Skeletal muscle tissue (tissue), 4 donors: ENCODE results near the gene ZMPSTE24. TPM values are rescaled to one million over a fixed set of nuclear protein-coding genes. Genes with fewer than 3 reads are reported as not detected.

Experiments
- H3K27ac ChIP-seq: one replicate; pipeline ENCODE4 v1.7.0; 2013; ENCODE audit warnings: mild to moderate bottlenecking, low read depth, low read length, inconsistent platforms
- H3K27me3 ChIP-seq, 3 donors: one replicate each; pipeline ENCODE4 v1.7.0; 2013; ENCODE audit warnings: low read length in 3 of 3; ENCODE audit not compliant: control insufficient read depth in 3 of 3, insufficient read depth in 3 of 3
- H3K36me3 ChIP-seq, 3 donors: one replicate each; pipeline ENCODE4 v1.7.0; 2013; ENCODE audit warnings: low read length in 3 of 3; ENCODE audit not compliant: control insufficient read depth in 3 of 3, insufficient read depth in 3 of 3
- H3K4me1 ChIP-seq, 3 donors: one replicate each; pipeline ENCODE4 v1.7.0; 2013; ENCODE audit warnings: low read length in 3 of 3, mild to moderate bottlenecking in 3 of 3; ENCODE audit not compliant: control insufficient read depth in 3 of 3, insufficient read depth in 3 of 3
- H3K4me3 ChIP-seq, 3 donors: one replicate each; pipeline ENCODE4 v1.7.0; 2013; ENCODE audit warnings: low read length in 3 of 3
- H3K9ac ChIP-seq, 3 donors: one replicate each; pipeline ENCODE4 v1.7.0; 2013; ENCODE audit warnings: low read length in 3 of 3, mild to moderate bottlenecking in 3 of 3, moderate library complexity in 2 of 3, low read depth in 1 of 3
- H3K9me3 ChIP-seq, 3 donors: one replicate each; pipeline ENCODE4 v1.7.0; 2013; ENCODE audit warnings: low read length in 3 of 3; ENCODE audit not compliant: control insufficient read depth in 3 of 3
- total RNA-seq: library from RNA; depleted of rRNA; stranded (reverse); fragments of >200 nt; gene quantifications from one replicate; pipeline ENCODE4 v1.2.3, GENCODE V29; 2014
- donor health status: Osteomylitis.

ZMPSTE24 gene
- total RNA-seq, 1 donor from 2014 or later: 33.4 TPM

DNA sequence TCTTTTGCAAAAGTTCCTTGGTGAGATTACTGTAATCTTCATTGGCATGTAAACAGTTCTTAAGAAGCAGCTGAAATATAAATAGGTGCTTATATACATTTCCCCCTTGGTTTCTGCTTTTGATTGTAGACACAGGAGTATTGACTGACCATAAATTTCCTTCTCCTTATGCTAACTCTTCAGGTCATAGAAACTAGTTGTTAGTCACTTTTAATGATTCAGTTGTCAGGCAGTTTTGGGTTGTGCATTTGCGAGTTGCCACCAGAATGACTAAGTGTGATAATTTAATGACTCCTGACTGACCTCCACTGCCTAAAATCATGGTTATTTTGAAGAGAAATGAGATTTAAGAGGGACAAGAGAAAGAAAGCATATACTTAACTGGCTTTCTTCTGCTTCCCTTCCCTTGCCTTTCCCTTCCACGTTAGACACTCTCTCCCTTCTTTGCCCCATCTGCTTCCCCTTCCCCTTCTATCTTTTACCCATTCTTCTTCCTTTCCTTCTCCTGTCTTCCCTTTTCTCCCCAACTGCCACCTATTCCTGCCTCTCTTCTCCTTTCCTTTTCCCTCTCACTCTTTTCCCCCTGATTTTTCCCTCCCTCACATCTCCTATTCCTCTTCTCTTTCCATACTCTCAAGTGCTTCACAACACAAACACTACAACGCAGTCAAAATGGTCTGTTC lies 12.3 kb downstream of the ZMPSTE24 start:
- H3K36me3 ChIP-seq: peaks cover 12 to 50% (median 28%) of the 10 kb centered on the region in 3 donors
- no peaks in the 10 kb centered on the region for H3K9me3 ChIP-seq
- no peak overlapping the region for H3K4me3 ChIP-seq
- H3K27me3 ChIP-seq: no peaks in the 10 kb centered on the region
- H3K27ac ChIP-seq: no peak overlapping the region
- H3K4me1 ChIP-seq: peaks cover 3 to 10% (median 4%) of the 10 kb centered on the region in 3 donors
- no peak overlapping the region for H3K9ac ChIP-seq

DNA sequence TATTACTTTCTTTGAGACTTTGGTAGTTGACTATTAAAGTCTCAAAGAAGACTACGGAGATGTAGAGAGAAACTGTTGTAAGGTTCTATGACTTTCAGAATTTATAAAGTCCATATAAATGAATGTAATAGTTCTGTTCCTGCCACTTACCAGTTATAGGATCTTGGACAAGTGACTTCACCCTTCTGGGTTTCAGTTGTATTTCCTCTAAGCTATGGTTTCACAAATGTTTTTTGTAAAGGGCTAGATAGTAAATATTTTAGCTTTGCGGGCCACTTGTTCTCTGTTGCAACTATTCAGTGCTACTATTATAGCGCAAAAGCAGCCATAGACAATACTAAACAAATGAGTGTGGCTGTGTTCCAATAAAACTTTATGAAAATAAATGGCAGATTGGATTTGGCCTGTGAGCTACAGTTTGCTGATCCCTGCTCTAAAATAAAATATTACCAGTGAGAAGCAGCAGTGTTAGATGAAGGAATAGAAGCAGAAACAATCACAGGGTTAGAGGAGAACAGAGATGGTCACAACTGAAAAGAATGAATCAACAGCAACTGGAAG lies 14.7 kb downstream of the ZMPSTE24 start:
- Histone ChIP-seq H3K4me3 (no peak overlapping the region), H3K9ac (no peak overlapping the region), H3K27ac (no peak overlapping the region), H3K9me3 (no peaks in the 10 kb centered on the region), H3K27me3 (no peaks in the 10 kb centered on the region), H3K36me3 (peaks cover 14 to 52% (median 28%) of the 10 kb centered on the region in 3 donors), H3K4me1 (peaks cover 6 to 7% (median 7%) of the 10 kb centered on the region in 3 donors)

DNA sequence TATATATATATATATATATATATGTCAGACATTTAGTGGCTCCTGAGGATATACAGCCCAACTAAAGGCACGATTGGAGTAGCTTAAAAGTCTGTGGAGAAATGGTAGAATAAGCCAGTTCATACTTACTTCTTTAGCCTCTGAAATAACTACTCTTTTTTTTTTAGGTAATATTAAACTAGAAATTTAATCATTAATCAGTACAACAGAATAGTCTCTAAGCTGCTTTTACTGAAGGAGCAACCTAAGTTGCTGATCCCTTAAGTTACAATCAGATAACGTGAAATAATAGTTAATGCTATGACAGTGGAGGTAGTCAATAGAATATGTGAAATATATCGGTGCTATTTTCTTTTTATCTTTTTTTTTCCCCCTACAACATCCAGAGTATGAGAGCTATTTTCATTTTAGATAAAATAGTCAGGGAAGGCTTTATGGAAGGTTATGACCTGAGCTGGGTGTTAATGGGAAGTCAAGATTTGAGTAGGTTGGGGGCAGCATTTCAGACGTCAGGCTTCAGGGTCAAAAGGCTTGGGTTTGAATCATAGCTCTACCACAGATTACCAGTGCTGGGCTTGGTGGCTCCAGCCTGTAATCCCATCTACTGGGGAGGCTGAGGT lies 15.6 kb downstream of the ZMPSTE24 start:
- H3K4me1 ChIP-seq: peaks cover 0 to 7% (median 7%) of the 10 kb centered on the region in 3 donors
- no peaks in the 10 kb centered on the region for H3K27me3 ChIP-seq
- H3K36me3 ChIP-seq: peaks cover 14 to 48% (median 28%) of the 10 kb centered on the region in 3 donors
- no peak overlapping the region for H3K9ac ChIP-seq
- H3K27ac ChIP-seq: no peak overlapping the region
- no peaks in the 10 kb centered on the region for H3K9me3 ChIP-seq
- no peak overlapping the region for H3K4me3 ChIP-seq

DNA sequence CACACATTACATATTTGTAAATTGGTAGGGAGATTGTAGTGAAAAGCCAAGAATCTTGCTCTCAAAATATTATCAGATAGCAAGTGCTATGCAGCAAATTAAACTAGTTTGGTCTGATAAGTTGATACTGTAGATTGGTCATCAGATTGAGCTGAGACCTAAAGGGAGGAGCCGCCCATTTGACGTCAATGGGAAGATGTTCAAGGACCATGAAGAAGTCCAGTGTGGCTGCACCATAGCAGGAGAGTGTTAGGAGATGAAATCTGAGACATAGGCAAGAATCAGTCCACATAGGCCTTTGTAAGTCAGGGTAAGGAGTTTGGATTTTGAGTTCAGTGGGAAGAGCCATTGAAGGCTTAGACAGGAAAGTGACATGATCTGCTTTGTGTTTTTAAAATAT lies 16.3 kb downstream of the ZMPSTE24 start:
- H3K27ac ChIP-seq: no peak overlapping the region

DNA sequence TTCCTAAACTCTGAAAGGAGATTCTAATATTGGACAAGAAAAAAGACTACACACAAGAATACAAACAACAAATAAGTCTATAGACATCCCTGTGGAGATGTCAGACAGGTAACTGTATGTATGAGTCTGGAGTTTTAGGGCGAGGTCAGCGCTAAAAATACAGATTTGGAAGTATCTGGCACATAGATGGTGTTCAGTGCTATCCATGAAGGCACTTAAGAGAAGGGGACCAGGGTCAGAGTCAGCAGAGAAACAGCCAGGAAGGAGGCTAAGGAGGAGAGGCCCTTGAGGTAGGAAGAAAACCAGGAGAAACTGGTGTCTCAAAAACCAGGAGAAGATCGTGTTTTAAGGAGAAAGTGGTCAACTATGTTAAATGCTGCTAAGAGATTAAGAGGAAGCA lies 18.1 kb downstream of the ZMPSTE24 start:
- H3K4me1 ChIP-seq: peaks cover 0 to 7% (median 7%) of the 10 kb centered on the region in 3 donors
- no peaks in the 10 kb centered on the region for H3K27me3 ChIP-seq
- H3K36me3 ChIP-seq: peaks cover 12 to 41% (median 25%) of the 10 kb centered on the region in 3 donors
- H3K4me3 ChIP-seq: no peak overlapping the region
- H3K9ac ChIP-seq: no peak overlapping the region
- no peaks in the 10 kb centered on the region for H3K9me3 ChIP-seq
- H3K27ac ChIP-seq: peak overlapping the region; percentile 33

More for the DNA sequence above, 16.3 kb downstream of the ZMPSTE24 start:
- H3K36me3 ChIP-seq: peaks cover 11 to 48% (median 28%) of the 10 kb centered on the region in 3 donors
- no peak overlapping the region for H3K4me3 ChIP-seq
- H3K9me3 ChIP-seq: no peaks in the 10 kb centered on the region
- no peak overlapping the region for H3K9ac ChIP-seq
- H3K4me1 ChIP-seq: peaks cover 0 to 7% (median 7%) of the 10 kb centered on the region in 3 donors
- no peaks in the 10 kb centered on the region for H3K27me3 ChIP-seq

DNA sequence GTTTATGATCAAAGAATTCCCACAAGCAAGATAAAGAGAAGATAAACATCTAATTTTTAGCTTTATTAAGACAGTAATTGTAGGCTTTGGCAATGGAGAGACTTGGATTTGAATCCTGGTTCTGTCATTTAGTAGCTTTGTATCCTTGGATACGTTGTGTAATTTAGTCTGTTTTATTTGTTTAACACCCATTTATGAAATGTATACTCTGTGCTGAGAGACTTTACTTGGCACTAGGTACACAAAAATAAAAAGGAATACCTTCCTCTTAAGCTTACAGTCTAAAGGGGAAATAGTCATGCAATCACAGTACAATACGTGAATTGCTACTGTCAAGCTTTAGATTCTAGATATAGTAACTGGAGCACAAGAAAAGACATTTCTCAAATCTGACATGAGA lies 23.8 kb downstream of the ZMPSTE24 start:
- Histone ChIP-seq H3K27ac (no peak overlapping the region), H3K4me1 (no peaks in the 10 kb centered on the region), H3K36me3 (peaks cover 9 to 27% (median 25%) of the 10 kb centered on the region in 3 donors), H3K27me3 (no peaks in the 10 kb centered on the region), H3K9ac (no peak overlapping the region), H3K9me3 (no peaks in the 10 kb centered on the region), H3K4me3 (no peak overlapping the region)

DNA sequence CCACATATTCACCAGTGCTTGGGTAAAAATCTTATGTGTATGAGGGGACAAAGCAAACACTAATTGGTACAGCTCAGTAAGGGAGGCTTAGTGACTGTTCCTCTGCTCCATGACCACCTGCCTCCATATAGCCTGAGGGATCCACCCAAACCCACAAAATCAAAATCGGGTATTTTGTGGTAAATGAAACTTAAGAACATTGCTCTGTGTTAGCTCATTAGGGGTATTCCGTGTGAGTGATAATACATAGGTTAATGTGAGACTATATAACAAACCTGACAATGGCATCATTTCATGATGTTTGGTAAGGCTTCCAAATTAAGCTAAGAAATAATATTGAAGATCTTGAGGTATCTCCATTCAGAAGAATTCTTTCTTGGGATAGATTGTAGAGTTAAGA lies 33.3 kb downstream of the ZMPSTE24 start:
- no peaks in the 10 kb centered on the region for H3K27me3 ChIP-seq
- H3K27ac ChIP-seq: no peak overlapping the region
- peaks cover 22 to 44% (median 43%) of the 10 kb centered on the region in 3 donors for H3K36me3 ChIP-seq
- no peak overlapping the region for H3K9ac ChIP-seq
- H3K4me1 ChIP-seq: no peaks in the 10 kb centered on the region
- H3K4me3 ChIP-seq: no peak overlapping the region
- no peaks in the 10 kb centered on the region for H3K9me3 ChIP-seq

DNA sequence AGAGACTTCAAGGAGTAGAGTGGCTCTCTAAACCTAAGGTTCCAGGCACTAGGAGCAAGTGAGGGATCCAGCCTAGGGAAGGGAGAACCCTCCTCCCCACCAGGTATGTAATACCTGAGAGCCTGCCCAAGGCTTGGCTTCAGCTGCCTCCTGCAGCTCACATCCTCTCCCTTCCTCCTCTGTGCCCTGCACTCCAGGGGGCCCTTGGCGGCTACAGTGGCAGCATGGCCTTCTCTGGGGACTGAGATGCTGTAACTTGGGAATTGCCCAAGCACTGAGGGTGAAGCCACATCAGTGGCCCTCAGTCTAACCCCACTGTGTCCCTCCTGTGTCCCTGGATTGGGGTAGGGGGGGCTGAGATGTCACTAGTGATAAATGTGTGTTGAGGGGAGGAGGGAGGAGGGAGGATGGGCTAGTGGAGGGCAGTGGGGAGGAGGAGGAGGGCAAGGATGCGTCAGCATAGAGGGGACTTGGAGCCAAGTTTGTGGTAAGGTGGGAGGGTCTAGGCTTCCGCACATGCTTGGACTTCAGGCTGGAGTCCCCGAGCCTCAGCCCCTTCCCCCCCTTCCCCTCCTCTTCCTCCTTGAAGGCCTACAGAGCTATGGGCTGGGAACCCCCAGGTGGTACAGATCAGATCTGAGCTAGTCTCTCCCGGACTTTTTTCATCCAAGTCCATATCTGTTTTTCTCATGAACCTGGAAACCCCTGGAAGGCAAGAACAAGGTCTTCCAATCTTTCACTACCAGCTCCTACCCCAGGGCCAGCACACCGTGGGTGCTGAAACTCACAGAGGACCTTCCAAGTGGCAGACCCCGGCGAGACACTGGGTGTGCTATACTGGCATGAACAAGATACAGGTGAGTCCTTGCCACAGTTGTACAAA lies 41.6 kb downstream of the ZMPSTE24 start:
- Histone ChIP-seq H3K27ac (no peak overlapping the region), H3K27me3 (peaks cover 6 to 31% (median 15%) of the 10 kb centered on the region in 3 donors)

DNA sequence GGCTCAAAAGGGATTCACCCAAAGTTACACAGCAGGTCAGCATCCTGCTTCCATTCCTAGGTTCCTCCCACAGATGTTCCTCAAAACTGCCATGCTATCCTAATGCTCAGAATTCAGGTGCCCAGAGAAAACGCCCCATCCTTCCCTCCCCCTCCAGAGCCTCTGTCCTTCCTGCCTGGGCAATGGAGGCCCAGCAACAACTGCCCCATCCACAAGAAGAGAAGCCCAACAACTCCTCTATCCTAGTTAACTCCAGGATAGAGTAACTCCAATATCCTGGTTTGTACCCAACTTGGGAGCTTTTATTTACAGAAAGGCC lies 42.2 kb downstream of the ZMPSTE24 start:
- H3K9ac ChIP-seq: no peak overlapping the region
- peaks cover 6 to 31% (median 16%) of the 10 kb centered on the region in 3 donors for H3K27me3 ChIP-seq
- no peaks in the 10 kb centered on the region for H3K36me3 ChIP-seq
- no peaks in the 10 kb centered on the region for H3K9me3 ChIP-seq
- no peak overlapping the region for H3K4me3 ChIP-seq
- no peak overlapping the region for H3K27ac ChIP-seq
- no peaks in the 10 kb centered on the region for H3K4me1 ChIP-seq

More for the DNA sequence above, 41.6 kb downstream of the ZMPSTE24 start:
- Histone ChIP-seq H3K9ac (no peak overlapping the region), H3K4me3 (no peak overlapping the region), H3K9me3 (no peaks in the 10 kb centered on the region), H3K4me1 (no peaks in the 10 kb centered on the region), H3K36me3 (peaks cover 0 to 2% (median 0%) of the 10 kb centered on the region in 3 donors)
